ENCODE data around the gene TMX4.

The TMX4 gene

DNA sequence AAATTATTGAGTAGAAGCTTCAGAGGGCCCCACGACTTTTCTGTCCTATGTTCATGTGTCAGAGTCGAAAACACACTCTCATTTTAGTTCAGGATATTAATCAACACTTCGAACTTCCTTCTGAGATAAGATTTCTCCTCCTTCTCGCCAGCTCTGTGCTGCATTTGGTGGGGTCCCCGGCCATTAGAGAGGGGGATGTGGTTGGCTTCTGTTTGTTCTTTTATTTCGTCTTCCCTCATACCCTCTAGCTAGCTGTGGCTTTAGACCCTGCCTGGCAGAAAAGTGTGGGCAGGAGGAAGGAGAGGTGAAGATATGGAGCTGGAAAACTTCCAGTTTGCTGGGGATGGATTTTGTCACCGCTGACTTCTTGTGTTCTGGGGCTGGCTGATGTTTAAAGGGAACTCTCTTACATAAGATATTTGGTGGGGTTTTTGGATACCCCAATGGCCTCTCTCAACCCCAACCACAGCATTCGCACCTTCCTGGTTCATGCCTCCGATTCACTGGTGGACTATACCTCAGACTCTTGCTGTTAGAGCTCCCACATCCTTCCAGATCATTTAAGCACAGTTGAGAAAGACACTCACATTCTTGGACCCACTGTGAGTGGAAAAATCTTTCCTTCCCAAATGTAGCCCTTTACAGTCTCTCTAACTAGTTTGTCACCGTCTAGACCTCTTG is 30.7 kb upstream of the TMX4 start:
- TF ChIP-seq EZH2 (IDR thresholded peaks at IDR 0.05; ENCODE audit: borderline replicate concordance, low read length) = no peak
- TF ChIP-seq CTCF (IDR thresholded peaks at IDR 0.05; ENCODE audit: low read length) = no peak
- Histone ChIP-seq H3K79me2 (ENCODE audit: insufficient read depth, low read length) (no peaks in the 10 kb centered on the region), H3K4me2 (ENCODE audit: low read length) (no peak overlapping the region), H3K27ac (ENCODE audit: low read depth, low read length, poor library complexity, severe bottlenecking) (no peak overlapping the region), H3K9me3 (ENCODE audit: low read length) (no peaks in the 10 kb centered on the region), H3K27me3 (ENCODE audit: insufficient read depth, low read length) (no peaks in the 10 kb centered on the region), H3F3A (ENCODE audit: insufficient read depth, low read length) (no peaks in the 10 kb centered on the region; the same call in 1 of the 2 replicates), H2AFZ (ENCODE audit: low read length) (peak overlapping the region; percentile 74; the same call in 1 of the 2 replicates), H3K4me3 (ENCODE audit: low read depth, low read length, poor library complexity, severe bottlenecking) (no peak overlapping the region), H3K9me2 (ENCODE audit: low read depth, low read length) (no peaks in the 10 kb centered on the region), H3K36me3 (ENCODE audit: insufficient read depth, low read length) (no peaks in the 10 kb centered on the region), H3K9ac (ENCODE audit: low read length) (no peak overlapping the region), H3K4me1 (ENCODE audit: insufficient read depth, low read length, severe bottlenecking) (peaks cover 5% of the 10 kb centered on the region), H4K20me1 (ENCODE audit: insufficient read depth, low read length) (no peaks in the 10 kb centered on the region)

DNA sequence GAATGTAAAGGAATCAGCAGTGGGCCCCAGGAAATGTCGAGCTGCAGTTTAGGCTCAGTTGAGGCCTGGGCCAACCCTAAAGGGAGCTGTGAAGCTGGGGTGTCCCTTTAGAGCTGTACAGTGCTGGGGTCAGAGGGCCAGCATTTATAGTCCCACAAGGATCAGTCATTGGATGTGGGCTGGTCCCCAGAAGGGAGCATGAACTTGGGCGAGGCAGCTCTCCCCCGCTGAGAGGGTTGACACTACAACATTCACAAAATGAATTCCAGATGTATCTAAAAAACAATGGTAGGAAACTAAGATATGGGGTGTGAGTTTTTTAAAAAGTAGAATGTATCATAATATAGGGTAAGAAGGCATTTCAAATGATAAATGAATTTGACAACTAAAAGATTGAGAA is 29.7 kb upstream of the TMX4 start:
- no peaks in the 10 kb centered on the region; the same call in 1 of the 2 replicates for H3F3A ChIP-seq (ENCODE audit: insufficient read depth, low read length)
- no peak overlapping the region for H2AFZ ChIP-seq (ENCODE audit: low read length)
- peaks cover 12% of the 10 kb centered on the region for H3K4me1 ChIP-seq (ENCODE audit: insufficient read depth, low read length, severe bottlenecking)
- no peaks in the 10 kb centered on the region for H3K9me3 ChIP-seq (ENCODE audit: low read length)
- TF ChIP-seq CTCF (IDR thresholded peaks at IDR 0.05; ENCODE audit: low read length) = no peak
- no peak for TF ChIP-seq EZH2 (IDR thresholded peaks at IDR 0.05; ENCODE audit: borderline replicate concordance, low read length)
- H3K9me2 ChIP-seq (ENCODE audit: low read depth, low read length) = no peaks in the 10 kb centered on the region
- H3K4me3 ChIP-seq (ENCODE audit: low read depth, low read length, poor library complexity, severe bottlenecking) = no peak overlapping the region
- no peak overlapping the region for H3K9ac ChIP-seq (ENCODE audit: low read length)
- no peak overlapping the region for H3K27ac ChIP-seq (ENCODE audit: low read depth, low read length, poor library complexity, severe bottlenecking)
- H3K4me2 ChIP-seq (ENCODE audit: low read length) = no peak overlapping the region
- H3K36me3 ChIP-seq (ENCODE audit: insufficient read depth, low read length) = no peaks in the 10 kb centered on the region
- H3K79me2 ChIP-seq (ENCODE audit: insufficient read depth, low read length) = no peaks in the 10 kb centered on the region
- H4K20me1 ChIP-seq (ENCODE audit: insufficient read depth, low read length) = no peaks in the 10 kb centered on the region
- H3K27me3 ChIP-seq (ENCODE audit: insufficient read depth, low read length) = no peaks in the 10 kb centered on the region

DNA sequence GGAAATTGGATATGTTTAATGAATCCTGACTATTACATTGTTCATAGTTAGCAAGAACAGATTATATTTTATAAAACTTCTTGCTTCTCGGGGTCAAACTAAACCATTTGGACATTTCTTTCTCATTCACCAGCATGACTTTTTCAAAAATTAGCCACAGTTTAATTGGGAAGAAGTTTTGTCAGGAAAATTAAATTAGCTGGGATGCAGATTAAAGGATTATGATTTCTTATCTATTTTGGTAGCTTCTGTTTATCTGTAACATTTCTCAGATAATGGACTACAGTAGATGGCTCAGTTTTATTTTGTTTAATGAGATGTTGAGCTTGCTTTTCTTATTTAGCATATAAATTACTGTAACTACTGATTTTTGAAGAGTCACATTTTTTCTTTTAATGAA is 26.4 kb upstream of the TMX4 start:
- no peaks in the 10 kb centered on the region for H3K79me2 ChIP-seq (ENCODE audit: insufficient read depth, low read length)
- peaks cover 12% of the 10 kb centered on the region for H3K4me1 ChIP-seq (ENCODE audit: insufficient read depth, low read length, severe bottlenecking)
- no peaks in the 10 kb centered on the region for H4K20me1 ChIP-seq (ENCODE audit: insufficient read depth, low read length)
- no peaks in the 10 kb centered on the region for H3K9me2 ChIP-seq (ENCODE audit: low read depth, low read length)
- H3K27ac ChIP-seq (ENCODE audit: low read depth, low read length, poor library complexity, severe bottlenecking) = no peak overlapping the region
- no peaks in the 10 kb centered on the region for H3K36me3 ChIP-seq (ENCODE audit: insufficient read depth, low read length)
- H3F3A ChIP-seq (ENCODE audit: insufficient read depth, low read length) = no peaks in the 10 kb centered on the region; the same call in 1 of the 2 replicates
- no peak overlapping the region for H3K4me3 ChIP-seq (ENCODE audit: low read depth, low read length, poor library complexity, severe bottlenecking)
- H3K27me3 ChIP-seq (ENCODE audit: insufficient read depth, low read length) = no peaks in the 10 kb centered on the region
- H3K9me3 ChIP-seq (ENCODE audit: low read length) = no peaks in the 10 kb centered on the region
- no peak overlapping the region for H3K9ac ChIP-seq (ENCODE audit: low read length)
- TF ChIP-seq EZH2 (IDR thresholded peaks at IDR 0.05; ENCODE audit: borderline replicate concordance, low read length) (no peak), CTCF (IDR thresholded peaks at IDR 0.05; ENCODE audit: low read length) (no peak)
- 0 out of 2 replicates have a peak overlapping the region, but pooled peaks have one; percentile 62 for H2AFZ ChIP-seq (ENCODE audit: low read length)
- no peak overlapping the region for H3K4me2 ChIP-seq (ENCODE audit: low read length)

Data from OCI-LY1 (cell line).